D721Med (cell line): ENCODE results near the gene CHCHD3.
"Not testable (repeated sequence)": the region's sequence is repeated elsewhere in the genome, so short reads cannot be mapped to it uniquely, and the experiment has no call there.

Experiments
- DNase-seq: peaks from one replicate; pipeline ENCODE4 v3.0.0; 2011; ENCODE audit warnings: low spot score; ENCODE audit not compliant: insufficient read length
- FAIRE-seq: peaks from 2 replicates; lab custom pipeline; 2011; peaks lifted over from hg19 to GRCh38; lab: Jason Lieb, UNC
- CTCF ChIP-seq: IDR thresholded peaks from 2 replicates; pipeline ENCODE4 v1.5.1; 2012; ENCODE audit warnings: mild to moderate bottlenecking, control low read depth; ENCODE audit not compliant: insufficient read depth; ENCODE audit errors: missing control alignments

The CHCHD3 gene

GRCh38 chr7:132901241-132901640 lies 180.6 kb downstream of the CHCHD3 start:
- no peak for DNase-seq
- no peak for TF ChIP-seq CTCF
- FAIRE-seq, result no peak

GRCh38 chr7:132899833-132900232 lies 182.1 kb downstream of the CHCHD3 start:
- FAIRE-seq (no peak), DNase-seq (no peak)
- TF ChIP-seq CTCF, result no peak

GRCh38 chr7:132898641-132899175 lies 183.2 kb downstream of the CHCHD3 start:
- not testable (repeated sequence) for DNase-seq

GRCh38 chr7:132897093-132897687 lies 184.7 kb downstream of the CHCHD3 start:
- no peak for TF ChIP-seq CTCF
- DNase-seq (no peak), FAIRE-seq (no peak)

More at GRCh38 chr7:132898641-132899175, 183.2 kb downstream of the CHCHD3 start:
- not testable (repeated sequence) for FAIRE-seq

GRCh38 chr7:132895231-132895630 lies 186.7 kb downstream of the CHCHD3 start:
- FAIRE-seq (no peak), DNase-seq (no peak)
- no peak for TF ChIP-seq CTCF

- FAIRE-seq, result no peak
- no peak for TF ChIP-seq CTCF
- no peak for DNase-seq
Measured at GRCh38 chr7:132893560-132893959, 188.3 kb downstream of the CHCHD3 start.

GRCh38 chr7:132892744-132893143 lies 189.1 kb downstream of the CHCHD3 start:
- DNase-seq, FAIRE-seq: not testable (repeated sequence)

- DNase-seq, result no peak
- peak; percentile 74 for FAIRE-seq
- TF ChIP-seq CTCF, result no peak
Measured at GRCh38 chr7:132891554-132891953, 190.3 kb downstream of the CHCHD3 start.
